Activated T-helper 1 cell treated with anti-CD3 and anti-CD28 coated beads, Interleukin-2, amount 50 U/mL, for 16 hours (primary cell): ENCODE data around the gene GHR.

Experiments
- DNase-seq, 2 donors: peaks; one replicate each; pipeline ENCODE4 v3.0.0-alpha.2; 2020; ENCODE audit warnings: low read depth in 1 of 2, low spot score in 1 of 2

GHR gene

GRCh38 chr5:42461507-42461906 is 38.3 kb downstream of the GHR start:
- DNase-seq: no peak

- DNase-seq: no peak
Measured at GRCh38 chr5:42462083-42462482, 38.8 kb downstream of the GHR start.

- no peak for DNase-seq
Measured at GRCh38 chr5:42467572-42467971, 44.3 kb downstream of the GHR start.

- DNase-seq: no peak
Measured at GRCh38 chr5:42467981-42468524, 44.8 kb downstream of the GHR start.

GRCh38 chr5:42483472-42484154 is 60.4 kb downstream of the GHR start:
- no peak for DNase-seq

- no peak for DNase-seq
Measured at GRCh38 chr5:42487077-42487476, 63.8 kb downstream of the GHR start.

GRCh38 chr5:42487821-42488220 is 64.6 kb downstream of the GHR start:
- no peak for DNase-seq

GRCh38 chr5:42490831-42491230 is 67.6 kb downstream of the GHR start:
- DNase-seq: no peak

- DNase-seq: no peak
Measured at GRCh38 chr5:42491699-42492098, 68.5 kb downstream of the GHR start.

- DNase-seq: no peak
Measured at GRCh38 chr5:42492974-42493373, 69.7 kb downstream of the GHR start.

GRCh38 chr5:42494414-42494813 is 71.2 kb downstream of the GHR start:
- DNase-seq: no peak

GRCh38 chr5:42495914-42496313 is 72.7 kb downstream of the GHR start:
- DNase-seq: no peak

- DNase-seq: no peak
Measured at GRCh38 chr5:42496397-42497156, 73.3 kb downstream of the GHR start.

GRCh38 chr5:42498000-42498399 is 74.8 kb downstream of the GHR start:
- DNase-seq: no peak

GRCh38 chr5:42499016-42499415 is 75.8 kb downstream of the GHR start:
- no peak for DNase-seq

GRCh38 chr5:42500003-42500599 is 76.9 kb downstream of the GHR start:
- DNase-seq: no peak

- DNase-seq: no peak
Measured at GRCh38 chr5:42502613-42503470, 79.6 kb downstream of the GHR start.

GRCh38 chr5:42506662-42507061 is 83.4 kb downstream of the GHR start:
- DNase-seq: no peak

GRCh38 chr5:42507451-42508097 is 84.3 kb downstream of the GHR start:
- DNase-seq: no peak

- no peak for DNase-seq
Measured at GRCh38 chr5:42513246-42513645, 90.0 kb downstream of the GHR start.

GRCh38 chr5:42514754-42515153 is 91.5 kb downstream of the GHR start:
- DNase-seq: no peak
